AG09309 (cell line): ENCODE data around the gene REV1.

ENCODE experiments used
- DNase-seq: peaks from one replicate; pipeline ENCODE4 v3.0.0-alpha.2; 2010; ENCODE audit warnings: low read depth
- H3K4me3 ChIP-seq: 2 replicates; pipeline ENCODE4 v1.5.1; 2011; ENCODE audit warnings: mild to moderate bottlenecking, low read depth, low read length, moderate library complexity; ENCODE audit not compliant: control insufficient read depth
- TF ChIP-seq, protein P1 (sequence below): IDR thresholded peaks from 2 replicates; pipeline ENCODE4 v1.5.1; 2011; ENCODE audit warnings: mild to moderate bottlenecking, low read depth, low read length, inconsistent platforms; ENCODE audit not compliant: insufficient read depth, control insufficient read depth; ENCODE audit errors: missing control alignments

REV1 gene

DNA sequence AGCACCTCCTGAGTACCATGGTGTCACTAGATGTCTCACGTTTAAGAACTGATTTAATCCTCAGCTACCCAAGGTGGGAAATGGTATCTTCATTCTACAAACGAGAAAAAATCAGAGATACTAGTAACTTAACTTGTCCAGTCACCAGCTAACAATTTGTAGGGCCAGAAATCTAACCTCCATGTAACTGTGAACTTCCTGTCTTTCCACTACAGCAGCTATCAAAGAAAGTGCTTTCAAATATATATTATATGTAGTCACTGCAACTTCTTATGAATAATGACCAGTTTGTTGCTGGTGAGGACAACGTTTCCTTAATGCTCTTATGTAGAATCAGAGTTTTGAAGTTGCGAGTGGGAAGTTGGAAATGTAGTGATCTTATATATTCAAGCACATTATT is 1.9 kb downstream of the REV1 start:
- H3K4me3 ChIP-seq = no peak overlapping the region
- TF ChIP-seq, protein P1, sequence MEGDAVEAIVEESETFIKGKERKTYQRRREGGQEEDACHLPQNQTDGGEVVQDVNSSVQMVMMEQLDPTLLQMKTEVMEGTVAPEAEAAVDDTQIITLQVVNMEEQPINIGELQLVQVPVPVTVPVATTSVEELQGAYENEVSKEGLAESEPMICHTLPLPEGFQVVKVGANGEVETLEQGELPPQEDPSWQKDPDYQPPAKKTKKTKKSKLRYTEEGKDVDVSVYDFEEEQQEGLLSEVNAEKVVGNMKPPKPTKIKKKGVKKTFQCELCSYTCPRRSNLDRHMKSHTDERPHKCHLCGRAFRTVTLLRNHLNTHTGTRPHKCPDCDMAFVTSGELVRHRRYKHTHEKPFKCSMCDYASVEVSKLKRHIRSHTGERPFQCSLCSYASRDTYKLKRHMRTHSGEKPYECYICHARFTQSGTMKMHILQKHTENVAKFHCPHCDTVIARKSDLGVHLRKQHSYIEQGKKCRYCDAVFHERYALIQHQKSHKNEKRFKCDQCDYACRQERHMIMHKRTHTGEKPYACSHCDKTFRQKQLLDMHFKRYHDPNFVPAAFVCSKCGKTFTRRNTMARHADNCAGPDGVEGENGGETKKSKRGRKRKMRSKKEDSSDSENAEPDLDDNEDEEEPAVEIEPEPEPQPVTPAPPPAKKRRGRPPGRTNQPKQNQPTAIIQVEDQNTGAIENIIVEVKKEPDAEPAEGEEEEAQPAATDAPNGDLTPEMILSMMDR = no peak
- DNase-seq = no peak

DNA sequence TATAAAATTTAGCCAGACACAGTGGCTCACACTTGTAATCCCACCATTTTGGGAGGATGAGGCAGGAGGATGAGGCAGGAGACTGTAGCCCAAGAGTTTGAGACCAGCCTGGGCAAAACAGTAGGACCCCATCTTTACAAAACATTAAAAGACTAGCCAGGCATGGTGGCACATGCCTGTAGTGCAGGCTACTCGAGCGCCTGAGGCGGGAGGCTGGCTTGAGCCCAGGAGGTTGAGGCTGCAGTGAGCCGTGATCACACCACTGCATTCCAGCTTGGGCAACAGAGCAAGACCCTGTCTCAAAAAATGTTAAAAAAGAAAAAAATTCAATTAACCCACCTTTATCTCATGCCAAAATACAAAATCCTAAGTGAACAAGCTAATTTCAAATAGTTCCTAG is 4.0 kb downstream of the REV1 start:
- DNase-seq = no peak
- no peak overlapping the region for H3K4me3 ChIP-seq
- TF ChIP-seq, protein P1 = no peak

DNA sequence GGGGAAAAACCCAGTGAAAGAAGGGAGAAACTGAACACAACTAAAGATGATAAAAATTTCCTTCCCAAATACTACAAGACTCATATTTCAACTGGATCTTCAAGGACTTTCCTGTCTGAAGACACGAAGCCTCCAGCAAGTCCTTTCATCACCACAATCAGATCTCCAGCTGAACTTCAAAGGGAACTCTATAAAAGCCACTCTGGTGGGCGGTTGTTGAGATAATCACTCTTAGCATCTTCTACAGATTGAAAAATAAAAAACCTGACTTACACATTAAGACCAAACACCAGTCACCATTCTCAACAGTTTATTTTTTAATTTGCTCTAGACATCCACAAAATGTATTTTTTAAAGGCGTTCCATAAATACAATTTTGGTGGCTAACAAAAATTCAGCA is 4.4 kb downstream of the REV1 start:
- DNase-seq = no peak
- H3K4me3 ChIP-seq = no peak overlapping the region
- TF ChIP-seq, protein P1 = no peak

DNA sequence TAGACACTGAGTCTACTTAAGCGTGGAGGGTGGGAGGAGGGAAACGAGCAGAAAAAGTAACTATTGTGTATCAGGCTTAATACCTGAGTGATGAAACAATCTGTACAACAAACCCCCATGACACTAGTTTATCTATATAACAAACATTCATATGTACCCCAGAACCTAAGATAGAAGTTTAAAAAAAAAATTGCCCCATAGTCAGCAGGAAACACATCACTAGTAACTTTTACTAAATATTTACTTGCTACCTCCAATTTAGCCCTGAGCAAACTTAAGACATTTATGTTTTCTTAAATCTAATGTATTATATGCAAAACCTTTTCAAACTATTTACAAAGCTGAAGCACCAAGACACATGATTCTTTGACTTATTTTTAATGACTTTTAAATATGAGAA is 5.6 kb downstream of the REV1 start:
- H3K4me3 ChIP-seq = no peak overlapping the region
- TF ChIP-seq, protein P1 = no peak
- no peak for DNase-seq

DNA sequence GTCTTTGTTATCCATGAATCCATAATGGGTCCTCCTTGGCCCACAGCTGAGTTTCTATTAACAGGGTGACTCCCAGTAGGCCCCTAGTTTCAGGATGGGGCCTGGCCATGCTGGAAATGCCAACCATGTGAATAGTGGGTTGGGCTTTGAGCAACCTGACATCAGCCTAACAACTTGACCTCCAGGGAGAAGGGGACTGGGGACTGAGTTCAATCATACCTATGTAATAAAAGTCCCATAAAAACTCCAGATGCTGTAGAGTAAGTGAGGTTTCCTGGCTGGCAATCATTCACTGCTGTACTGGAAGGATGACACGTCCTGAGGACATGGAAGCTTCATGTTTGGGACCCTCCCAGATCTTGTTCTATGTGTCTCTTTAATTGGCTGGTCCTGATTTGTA is 7.9 kb downstream of the REV1 start:
- TF ChIP-seq, protein P1 = no peak
- DNase-seq = no peak

DNA sequence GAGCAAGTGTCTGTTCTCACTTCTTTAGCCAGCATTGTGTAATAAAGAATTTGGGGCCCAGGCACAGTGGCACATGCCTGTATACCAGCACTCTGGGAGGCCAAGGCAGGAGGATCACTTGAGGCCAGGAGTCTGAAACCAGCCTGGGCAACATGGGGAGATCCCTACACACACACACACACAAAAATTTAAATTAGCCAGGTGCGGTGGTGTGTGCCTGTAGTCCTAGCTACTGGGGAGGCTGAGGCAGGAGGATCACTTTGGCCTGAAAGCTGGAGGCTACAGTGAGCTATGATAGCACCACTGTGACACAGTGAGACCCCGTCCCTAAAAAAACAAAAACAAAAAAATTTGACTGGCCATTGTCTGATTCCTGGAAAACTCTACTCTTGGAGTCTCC is 8.3 kb downstream of the REV1 start:
- H3K4me3 ChIP-seq = no peak overlapping the region
- DNase-seq = no peak
- TF ChIP-seq, protein P1 = no peak

More for the DNA sequence above, 7.9 kb downstream of the REV1 start:
- H3K4me3 ChIP-seq = no peak overlapping the region

DNA sequence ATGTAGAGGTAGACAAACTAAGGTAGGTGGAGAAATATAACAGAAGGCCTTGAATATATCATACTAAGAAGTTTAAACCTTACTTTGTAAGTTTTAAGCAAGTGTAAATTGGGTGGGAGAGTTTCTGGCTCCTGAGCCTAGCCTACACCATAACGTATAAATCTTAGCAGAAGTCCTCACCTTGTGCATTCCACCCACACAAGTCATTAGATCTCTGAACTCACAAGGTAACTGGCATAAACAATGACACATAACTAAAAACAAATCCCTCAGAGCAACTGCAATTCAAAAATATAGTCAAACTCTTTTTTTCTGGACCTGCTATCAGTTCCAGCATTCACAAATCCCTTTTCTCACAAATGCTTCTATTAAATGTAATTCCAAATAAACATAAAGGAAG is 9.4 kb downstream of the REV1 start:
- no peak for DNase-seq
- H3K4me3 ChIP-seq = no peak overlapping the region
- TF ChIP-seq, protein P1 = no peak
